GM21360 (cell line): ENCODE measurements around the gene MTHFS.

Experiments
- ATAC-seq: cut with Tn5 transposase; IDR thresholded peaks from one replicate; pipeline ENCODE4 v1.9.1; 2021; ENCODE audit warnings: mild to moderate bottlenecking, moderate library complexity; ENCODE audit not compliant: unreplicated experiment

MTHFS gene

GRCh38 chr15:79881254-79881653, 15.6 kb downstream of the MTHFS start:
- ATAC-seq, result no peak

DNA sequence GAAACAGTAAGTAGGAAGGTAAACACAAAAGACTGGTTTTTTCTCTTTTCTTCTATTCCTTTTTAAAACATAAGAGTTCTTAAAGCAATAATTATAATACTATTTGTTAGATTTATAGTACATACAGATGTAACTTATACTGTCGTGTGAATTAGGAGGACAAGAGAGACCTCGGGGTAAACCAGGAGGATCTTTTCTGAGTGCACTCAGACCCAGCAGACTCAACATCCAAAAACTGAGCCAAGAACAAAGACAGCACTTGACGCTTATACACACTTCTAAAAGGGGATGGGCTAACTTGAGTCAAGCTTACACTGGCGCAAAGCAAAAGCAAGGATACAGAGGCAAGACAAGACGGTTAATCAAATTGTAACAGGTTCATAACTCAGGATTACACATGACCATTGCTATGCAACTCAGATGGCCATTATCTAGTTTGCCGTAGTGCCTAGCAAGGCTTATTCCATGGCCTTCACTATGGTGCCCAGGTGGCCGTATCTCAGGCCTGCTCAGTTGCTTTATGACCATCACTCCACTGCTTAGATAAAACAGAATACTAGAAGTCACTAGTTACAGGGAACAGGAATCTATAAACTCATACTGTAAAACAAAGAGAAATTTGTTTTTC, 18.6 kb downstream of the MTHFS start:
- ATAC-seq, result no peak

GRCh38 chr15:79875213-79875612, 21.6 kb downstream of the MTHFS start:
- ATAC-seq, result no peak

DNA sequence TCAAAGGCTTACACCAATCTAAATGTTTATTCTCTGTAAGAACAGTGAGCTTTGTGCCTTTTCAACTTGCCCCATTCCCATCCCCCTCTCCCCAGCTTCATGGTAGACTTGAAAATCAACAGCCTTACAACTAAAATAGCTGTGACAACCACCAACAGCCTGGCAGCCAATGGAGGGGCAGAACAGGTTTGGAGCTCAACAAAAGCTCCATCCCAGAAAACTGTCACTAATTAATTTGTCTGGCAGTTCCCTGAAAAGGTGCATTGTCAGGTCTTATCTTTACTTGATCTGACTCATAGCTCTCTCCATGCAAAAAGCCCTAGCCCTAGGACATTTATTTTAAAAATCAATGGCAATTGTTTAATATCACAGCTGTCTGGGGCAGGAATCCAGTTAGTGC, 22.6 kb downstream of the MTHFS start:
- no peak for ATAC-seq

DNA sequence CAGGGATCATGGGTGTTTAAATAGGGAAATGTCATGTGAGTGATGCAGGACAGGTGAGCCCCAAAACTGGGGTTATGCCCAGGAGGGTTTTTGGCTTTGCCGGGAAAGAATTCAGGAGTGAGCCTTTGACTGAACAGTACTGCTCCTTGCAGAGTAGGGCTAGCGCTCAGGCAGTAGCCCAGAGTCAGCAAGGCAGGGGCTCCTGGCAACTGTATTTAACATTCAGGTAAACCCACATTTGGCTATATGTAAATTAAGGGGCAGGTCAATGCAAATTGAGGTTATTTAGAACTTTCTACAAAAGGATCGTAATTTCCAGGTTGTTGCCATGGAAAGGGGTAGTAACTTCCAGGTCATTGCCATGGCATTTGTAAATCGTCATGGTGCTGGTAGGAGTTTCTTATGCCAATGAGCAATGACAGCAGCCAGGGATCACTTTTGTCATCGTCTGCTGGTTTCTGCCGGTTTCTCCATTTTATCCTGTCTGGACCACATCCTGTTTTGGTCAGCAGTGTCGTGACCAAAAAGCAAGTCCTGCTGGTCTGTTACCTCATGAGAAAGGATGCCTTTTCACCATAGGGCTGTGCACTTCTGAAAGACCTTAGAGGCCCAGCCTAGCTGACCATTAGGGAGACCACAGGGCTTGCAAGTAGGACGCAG, 24.3 kb downstream of the MTHFS start:
- ATAC-seq, result no peak

GRCh38 chr15:79868554-79868953, 28.3 kb downstream of the MTHFS start:
- no peak for ATAC-seq

DNA sequence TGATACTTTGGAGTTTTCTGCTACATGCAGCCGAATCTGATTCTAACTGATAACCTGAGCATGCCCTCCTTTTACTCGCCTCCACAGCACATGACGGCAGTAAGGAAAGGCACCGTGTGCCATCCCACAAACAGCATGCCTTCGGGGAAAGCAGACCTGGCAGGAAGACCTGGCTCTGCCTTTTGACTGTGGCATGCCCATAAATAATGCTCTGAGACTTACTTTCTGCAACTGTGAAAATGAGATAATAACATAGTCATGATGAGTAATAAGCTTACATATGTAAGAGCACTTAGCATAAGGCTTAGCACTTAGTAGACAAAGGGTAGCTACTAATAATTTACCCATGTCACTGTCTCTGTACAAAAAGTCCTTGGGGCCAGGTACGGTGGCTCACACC, 32.9 kb downstream of the MTHFS start:
- ATAC-seq, result no peak

DNA sequence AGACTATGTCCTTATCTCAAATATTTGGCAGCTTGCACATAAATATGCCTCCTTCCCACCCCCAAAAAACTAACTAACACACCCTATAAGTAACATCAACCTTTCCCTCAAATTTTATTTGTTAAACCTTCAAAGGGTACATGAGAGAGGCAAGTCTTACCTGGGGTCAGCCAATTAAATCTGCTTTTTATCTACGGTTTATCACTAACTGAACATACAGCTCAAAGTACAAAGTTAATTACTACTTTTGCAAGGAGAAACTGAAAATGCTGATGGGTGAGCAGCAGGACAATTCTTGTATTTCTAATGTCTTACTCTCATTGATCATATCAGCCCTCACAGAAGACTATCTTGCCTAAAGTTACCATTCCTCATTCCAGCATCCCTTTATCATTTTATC, 34.6 kb downstream of the MTHFS start:
- no peak for ATAC-seq

GRCh38 chr15:79860661-79861060, 36.2 kb downstream of the MTHFS start:
- ATAC-seq, result no peak

GRCh38 chr15:79858469-79858868, 38.3 kb downstream of the MTHFS start:
- ATAC-seq, result no peak

DNA sequence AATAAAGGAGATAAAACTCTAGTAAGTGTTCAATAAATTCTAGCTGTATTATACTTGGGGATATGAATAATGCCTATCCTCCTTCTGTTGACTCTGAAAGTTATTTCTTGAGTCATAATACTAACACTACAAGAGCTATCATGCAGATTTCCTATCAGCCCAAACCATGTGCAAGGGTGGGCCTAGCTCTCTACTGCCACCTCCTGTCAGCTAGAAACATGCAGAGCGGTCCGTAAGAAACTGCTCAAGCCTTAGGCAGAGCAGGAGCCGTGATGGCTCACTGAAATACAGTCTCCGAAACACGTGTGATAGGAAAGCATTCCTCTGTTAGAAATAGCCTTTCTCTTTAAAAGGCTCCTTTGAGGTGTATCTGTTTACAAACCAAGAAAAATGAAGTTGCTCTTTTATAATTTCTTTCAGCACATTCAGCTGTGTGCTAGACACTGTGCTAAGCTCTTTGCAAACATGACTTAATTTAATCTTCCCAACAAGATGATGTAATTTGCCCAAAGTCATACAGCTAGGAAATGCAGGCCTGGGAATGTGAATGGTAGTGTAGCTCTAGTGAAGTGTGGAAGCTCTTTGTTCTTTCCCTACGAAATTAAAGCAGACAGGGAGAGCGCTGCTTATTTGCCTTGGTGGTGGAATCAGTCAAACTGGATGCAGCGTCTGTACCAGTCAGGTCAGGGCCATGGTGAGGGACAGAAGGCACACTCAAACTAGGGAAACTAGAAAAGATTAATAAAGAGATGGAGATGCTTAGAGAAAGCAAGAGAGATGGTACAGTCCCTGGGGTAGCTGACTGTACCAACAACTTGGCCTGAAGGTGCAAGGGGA, 43.1 kb downstream of the MTHFS start:
- peak; percentile 95 for ATAC-seq

DNA sequence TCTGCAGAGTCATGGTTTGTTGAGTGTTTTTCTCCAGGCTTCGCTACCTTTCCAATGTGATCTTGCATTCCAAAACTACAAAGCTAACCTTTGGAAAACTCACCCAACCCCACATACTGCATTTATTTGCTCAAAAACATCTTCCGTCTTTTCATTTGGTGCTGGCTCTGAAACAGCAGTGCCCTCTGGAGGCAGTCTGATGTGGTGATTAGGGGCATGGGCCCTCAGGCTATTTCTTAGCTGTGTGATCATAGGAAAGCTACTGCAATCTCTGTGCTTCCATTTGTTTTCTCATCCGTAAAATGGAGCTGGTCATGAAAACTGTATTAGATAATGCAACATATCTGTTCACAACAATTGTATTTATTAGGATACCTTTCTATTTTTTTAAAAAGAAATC, 47.0 kb downstream of the MTHFS start:
- ATAC-seq, result no peak

DNA sequence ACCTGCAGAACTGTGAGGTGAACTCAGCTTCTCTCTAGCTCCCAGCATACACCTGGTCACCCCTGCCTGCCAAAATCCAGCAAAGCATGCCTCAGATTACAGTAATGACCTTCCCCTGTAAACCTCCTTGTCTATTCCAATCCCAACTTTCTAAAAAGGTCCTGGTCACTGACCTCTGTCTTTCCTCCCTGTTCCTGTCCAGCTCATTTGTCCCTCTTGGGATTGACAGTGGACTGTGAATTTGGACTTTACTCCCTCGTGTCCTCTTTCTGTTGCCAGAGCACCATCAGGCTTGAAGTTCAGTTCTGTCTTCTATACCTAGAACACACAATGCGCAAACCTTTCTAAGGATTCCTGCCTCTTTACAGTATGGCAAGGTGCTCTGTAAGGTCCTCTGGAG, 50.3 kb downstream of the MTHFS start:
- ATAC-seq, result no peak

- ATAC-seq, result no peak
These were observed 52.6 kb downstream of the MTHFS start for GRCh38 chr15:79844221-79844620.

GRCh38 chr15:79837846-79838245, 59.0 kb downstream of the MTHFS start:
- ATAC-seq, result no peak

GRCh38 chr15:79834495-79834894, 62.3 kb downstream of the MTHFS start:
- ATAC-seq, result no peak

DNA sequence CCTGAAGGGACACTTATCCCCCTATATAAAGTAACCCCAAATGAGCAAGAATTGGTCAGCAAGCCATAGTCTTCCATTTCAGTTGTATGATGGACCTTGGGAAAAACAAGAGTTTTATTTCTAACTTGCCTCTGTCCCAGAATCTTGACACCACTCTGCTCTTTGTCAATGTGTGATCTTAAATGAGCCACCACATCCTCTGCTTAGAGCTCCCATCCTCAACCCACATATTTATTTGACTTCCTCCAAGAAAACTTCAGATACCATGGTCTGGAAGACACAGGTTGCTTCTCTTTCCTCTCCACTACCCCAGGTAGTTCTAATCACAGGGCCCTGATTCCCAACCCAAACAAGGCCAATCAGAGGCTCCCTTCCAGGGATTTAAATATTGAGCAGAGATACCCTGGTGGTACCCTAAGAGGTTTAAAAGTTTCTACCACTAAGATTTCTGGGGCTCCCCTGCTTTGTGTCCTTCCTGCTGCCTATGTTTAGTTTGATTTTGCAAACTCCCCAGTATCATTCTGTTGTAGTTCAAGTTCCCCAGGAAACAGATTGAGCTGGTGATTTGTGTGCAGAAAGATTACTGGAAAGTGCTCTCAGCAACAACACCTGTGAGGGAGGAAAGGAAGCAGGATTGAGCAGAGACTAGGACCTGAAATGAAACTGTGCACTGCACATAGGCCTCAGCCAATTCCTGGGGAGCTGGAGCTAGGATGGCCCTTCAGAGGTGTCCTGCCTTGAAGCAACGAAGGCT, 64.3 kb downstream of the MTHFS start:
- ATAC-seq, result no peak

- ATAC-seq, result no peak
These were observed 65.2 kb downstream of the MTHFS start for GRCh38 chr15:79831604-79832003.

- ATAC-seq, result no peak
These were observed 66.9 kb downstream of the MTHFS start for GRCh38 chr15:79829950-79830349.

DNA sequence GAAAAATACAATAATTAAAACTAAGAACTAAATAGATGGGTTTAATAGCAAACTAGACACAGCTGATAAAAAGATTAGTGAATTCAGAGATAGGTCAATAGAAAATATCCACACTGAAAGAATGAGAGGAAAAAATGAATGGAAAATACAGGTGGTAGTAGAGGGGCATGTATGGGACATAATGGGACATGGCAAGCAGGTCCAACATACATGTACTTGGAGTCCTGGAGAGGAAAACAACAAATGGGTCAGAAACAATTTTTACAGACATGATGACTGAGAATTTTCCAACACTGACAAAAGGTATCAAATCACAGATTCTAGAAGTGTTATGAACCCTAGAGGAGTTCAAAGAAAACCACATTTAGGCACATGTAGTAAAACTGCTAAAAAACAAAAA, 68.4 kb downstream of the MTHFS start:
- ATAC-seq, result no peak

DNA sequence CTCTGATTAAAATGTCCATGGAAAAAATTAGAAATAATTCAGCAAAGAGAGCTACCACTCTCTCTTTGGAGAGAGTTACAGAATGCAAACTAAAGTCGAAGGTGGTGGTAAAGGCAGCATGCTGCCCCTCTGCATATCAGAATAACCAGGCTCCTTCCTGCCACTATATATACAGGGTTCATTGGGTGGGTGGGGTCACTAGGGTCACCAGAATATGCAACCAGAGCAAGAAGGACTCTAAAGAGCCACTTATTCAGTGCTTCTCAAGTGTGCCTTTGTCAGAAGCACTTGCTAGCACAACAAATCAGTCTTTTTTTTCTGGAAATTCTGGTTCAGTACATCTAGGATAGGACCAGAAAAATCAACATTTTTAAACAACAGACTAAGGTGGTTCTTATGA, 70.0 kb downstream of the MTHFS start:
- ATAC-seq, result no peak
